AG04450 (cell line): ENCODE data around the gene SCGB2B2. TPM values are rescaled to one million over a fixed set of nuclear protein-coding genes. Genes with fewer than 3 reads are reported as not detected.
"Not testable (repeated sequence)": the region's sequence is repeated elsewhere in the genome, so short reads cannot be mapped to it uniquely, and the experiment has no call there.

Experiments
- CTCF ChIA-PET: fragments of 300-600, 350-600 bp; formaldehyde crosslinking; extraction: SDS; loops from one replicate; lab custom pipeline; 2022; ENCODE audit warnings: antibody characterized with exemption, inconsistent platforms; lab: Charles Lee
- POLR2A ChIA-PET: fragments of 350-600 bp; formaldehyde crosslinking; extraction: SDS; loops from one replicate; lab custom pipeline; 2021; ENCODE audit warnings: antibody characterized with exemption, inconsistent platforms; lab: Yijun Ruan, JAX
- DNase-seq: peaks from one replicate; pipeline ENCODE4 v3.0.0-alpha.2; 2011; ENCODE audit warnings: low read depth, low spot score
- H3K27ac ChIP-seq: one replicate; pipeline ENCODE4 v1.5.1; 2012; ENCODE audit warnings: low read depth, low read length, control low read depth
- H3K27me3 ChIP-seq: one replicate; pipeline ENCODE4 v1.6.0; 2012; ENCODE audit warnings: low read length; ENCODE audit not compliant: control insufficient read depth, insufficient read depth
- H3K4me3 ChIP-seq: 2 replicates; pipeline ENCODE4 v1.5.1; 2011; ENCODE audit warnings: mild to moderate bottlenecking, low read depth, low read length, control low read depth
- H3K9me3 ChIP-seq: 2 replicates; pipeline ENCODE4 v1.5.1; 2012; ENCODE audit warnings: low read length; ENCODE audit not compliant: control insufficient read depth, insufficient read depth
- CTCF ChIP-seq: IDR thresholded peaks from 2 replicates; pipeline ENCODE4 v1.5.1; 2011; ENCODE audit warnings: low read depth, low read length, control low read depth, inconsistent platforms
- polyA plus RNA-seq: library from polyadenylated mRNA; depleted of rRNA; stranded (reverse); fragments of >200 nt; gene quantifications from 2 replicates; pipeline ENCODE4 v1.2.3, GENCODE V29; 2011

Gene SCGB2B2
- polyA plus RNA-seq, 1 experiment: 0.21 TPM

- peaks cover 16% of the 10 kb centered on the region; the same call in 1 of the 2 replicates for H3K9me3 ChIP-seq
- no peak for TF ChIP-seq CTCF
- POLR2A ChIA-PET: interaction anchor here (1.6 kb wide), 1 partner anchor 10 kb away, joined by 5 read pairs; the partner anchor contains the start of gene ZNF302
- no peaks in the 10 kb centered on the region for H3K27me3 ChIP-seq
- CTCF ChIA-PET: no interaction called here
- peak overlapping the region; percentile 42 for H3K4me3 ChIP-seq
- no peak for DNase-seq
- no peak overlapping the region for H3K27ac ChIP-seq
These were observed 9.4 kb downstream of the SCGB2B2 start for GRCh38 chr19:34667349-34668076.

- CTCF ChIA-PET: no interaction called here
- POLR2A ChIA-PET: interaction anchor here (1.6 kb wide), 1 partner anchor 11 kb away, joined by 5 read pairs; the partner anchor contains the start of gene ZNF302
- H3K9me3 ChIP-seq: peaks cover 16% of the 10 kb centered on the region; the same call in 1 of the 2 replicates
- no peak overlapping the region for H3K4me3 ChIP-seq
- DNase-seq: no peak
- no peak overlapping the region for H3K27ac ChIP-seq
- no peaks in the 10 kb centered on the region for H3K27me3 ChIP-seq
- TF ChIP-seq CTCF: no peak
These were observed 10.0 kb downstream of the SCGB2B2 start for GRCh38 chr19:34666958-34667265.

DNA sequence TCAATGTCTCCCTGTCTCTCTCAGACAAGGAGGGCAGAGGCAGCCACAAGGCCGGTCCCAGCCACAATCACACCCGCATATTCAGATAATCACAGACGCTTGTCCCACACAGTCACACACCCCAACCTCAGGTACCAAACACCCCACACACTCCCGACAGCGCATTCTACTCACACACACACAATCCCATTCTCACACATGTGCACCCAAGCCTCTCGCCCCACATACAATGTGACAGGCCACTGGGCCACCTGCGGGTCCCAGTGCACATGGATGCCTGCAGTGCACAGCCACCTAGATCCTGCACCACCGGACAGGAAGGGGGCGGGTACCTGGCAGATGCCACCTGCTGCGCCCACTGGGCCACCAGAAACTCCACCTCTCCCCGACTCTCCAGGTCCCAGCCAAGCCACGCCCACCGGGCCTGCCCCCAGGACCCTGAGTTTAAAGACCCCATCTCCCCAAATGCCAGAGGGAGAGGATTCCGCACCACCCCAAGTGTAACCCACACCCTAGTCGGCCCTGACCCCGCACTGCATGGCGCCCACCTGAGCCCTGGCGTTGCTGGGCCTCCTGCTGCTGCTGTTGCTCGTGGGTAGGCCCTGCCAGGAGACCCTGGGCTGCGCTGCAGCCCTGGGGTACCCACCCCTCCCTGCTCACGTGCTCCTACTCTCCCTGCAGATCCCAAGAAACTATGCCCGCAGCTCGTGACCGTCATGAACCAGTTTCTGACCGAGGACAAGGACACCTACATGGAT, 10.6 kb downstream of the SCGB2B2 start:
- Histone ChIP-seq H3K9me3 (peaks cover 16% of the 10 kb centered on the region; the same call in 1 of the 2 replicates), H3K4me3 (no peak overlapping the region), H3K27me3 (no peaks in the 10 kb centered on the region), H3K27ac (no peak overlapping the region)
- no peak for DNase-seq
- POLR2A ChIA-PET: interaction anchor here (1.6 kb wide), 1 partner anchor 11 kb away, joined by 5 read pairs; the partner anchor contains the start of gene ZNF302
- CTCF ChIA-PET: no interaction called here
- no peak for TF ChIP-seq CTCF

DNA sequence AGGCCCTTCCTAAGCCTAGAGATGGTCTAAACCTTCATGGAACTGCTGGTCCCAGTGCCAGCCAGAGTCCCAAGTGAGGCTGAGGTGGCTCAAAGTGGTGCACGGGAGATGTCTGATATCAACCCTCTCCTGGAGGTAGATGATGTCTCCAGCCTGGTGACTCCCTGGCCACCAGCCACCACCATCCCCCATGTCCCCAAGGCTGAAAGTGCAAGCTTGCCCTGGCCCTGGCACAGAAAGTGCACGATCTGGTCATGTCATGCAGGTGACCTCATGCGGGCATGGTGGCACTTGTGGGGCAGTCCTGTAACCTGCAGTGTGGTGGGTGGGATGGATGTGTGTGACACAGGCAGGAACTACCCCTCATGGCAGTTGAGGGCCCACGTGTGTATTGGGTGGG, 11.7 kb downstream of the SCGB2B2 start:
- H3K27me3 ChIP-seq, H3K27ac ChIP-seq, H3K4me3 ChIP-seq, POLR2A ChIA-PET, CTCF ChIA-PET, DNase-seq: not testable (repeated sequence)
- peaks cover 16% of the 10 kb centered on the region; the same call in 1 of the 2 replicates for H3K9me3 ChIP-seq

- no peaks in the 10 kb centered on the region for H3K27me3 ChIP-seq
- no peak for TF ChIP-seq CTCF
- no peak overlapping the region for H3K27ac ChIP-seq
- CTCF ChIA-PET: no interaction called here
- peaks cover 16% of the 10 kb centered on the region; the same call in 1 of the 2 replicates for H3K9me3 ChIP-seq
- H3K4me3 ChIP-seq: no peak overlapping the region
- no peak for DNase-seq
- POLR2A ChIA-PET: no interaction called here
These were observed 12.1 kb downstream of the SCGB2B2 start for GRCh38 chr19:34664870-34665269.
